ENCODE measurements around the gene CSNK1G3. TPM values are rescaled to one million over a fixed set of nuclear protein-coding genes. Genes with fewer than 3 reads are reported as not detected.
"Not testable (repeated sequence)": the region's sequence is repeated elsewhere in the genome, so short reads cannot be mapped to it uniquely, and the experiment has no call there.

CSNK1G3 gene
- polyA plus RNA-seq, 1 donor (not counting 4 experiments of a cell fraction or from before 2014, with no cell fraction given), result 34.0 TPM

GRCh38 chr5:123628860-123629544 lies 117.0 kb downstream of the CSNK1G3 start:
- H3K4me1 ChIP-seq (ENCODE audit: control insufficient read depth, extremely low read depth, insufficient read depth, low read length), result no peaks in the 10 kb centered on the region
- FAIRE-seq (no peak), DNase-seq (ENCODE audit: low read depth, low spot score) (no peak)
- H3K4me3 ChIP-seq (ENCODE audit: control insufficient read depth in 2 of 3, extremely low read depth in 1 of 3, insufficient read depth in 2 of 3, low read depth in 1 of 3, low read length in 3 of 3), result no peak overlapping the region
- TF ChIP-seq CTCF (optimal IDR thresholded peaks at IDR 0.05 in 1 of 3, IDR thresholded peaks at IDR 0.05 in 1 of 3, conservative IDR thresholded peaks at IDR 0.05 in 1 of 3; ENCODE audit: extremely low read depth in 1 of 3, insufficient read depth in 2 of 3, low read length in 3 of 3) (no peak), EZH2 (IDR thresholded peaks at IDR 0.05; ENCODE audit: low read length) (no peak)
- peaks cover 5% of the 10 kb centered on the region for H3K9me3 ChIP-seq (ENCODE audit: control insufficient read depth, low read depth, low read length)
- H2AFZ ChIP-seq (ENCODE audit: control insufficient read depth, low read length), result no peak overlapping the region
- dilution Hi-C loops (cut with MboI; ENCODE audit: extremely low pct_ligation_motif_present, low sequenced_read_pairs), result no loop called here
- no peaks in the 10 kb centered on the region for H3K79me2 ChIP-seq (ENCODE audit: control insufficient read depth, insufficient read depth, low read length)
- H3K36me3 ChIP-seq (ENCODE audit: control insufficient read depth in 2 of 2, extremely low read depth in 1 of 2, insufficient read depth in 2 of 2, low read length in 2 of 2), result no peaks in the 10 kb centered on the region
- no peaks in the 10 kb centered on the region for H3K27me3 ChIP-seq (ENCODE audit: control insufficient read depth, extremely low read depth, insufficient read depth, low read length)
- H3K27ac ChIP-seq (ENCODE audit: control insufficient read depth, insufficient read depth, low read length), result no peak overlapping the region
- H3K9ac ChIP-seq (ENCODE audit: control insufficient read depth, extremely low read depth, insufficient read depth, low read length), result no peak overlapping the region
- H3K9me1 ChIP-seq (ENCODE audit: control insufficient read depth, extremely low read depth, insufficient read depth, low read length), result no peaks in the 10 kb centered on the region
- no peak overlapping the region for H3K4me2 ChIP-seq (ENCODE audit: control insufficient read depth, extremely low read depth, insufficient read depth, low read depth, low read length)
- H4K20me1 ChIP-seq (ENCODE audit: control insufficient read depth, extremely low read depth, insufficient read depth, low read length), result no peaks in the 10 kb centered on the region

- Histone ChIP-seq H3K79me2 (ENCODE audit: control insufficient read depth, insufficient read depth, low read length) (no peaks in the 10 kb centered on the region), H3K9ac (ENCODE audit: control insufficient read depth, extremely low read depth, insufficient read depth, low read length) (no peak overlapping the region), H3K4me2 (ENCODE audit: control insufficient read depth, extremely low read depth, insufficient read depth, low read depth, low read length) (no peak overlapping the region), H3K27ac (ENCODE audit: control insufficient read depth, insufficient read depth, low read length) (no peak overlapping the region), H2AFZ (ENCODE audit: control insufficient read depth, low read length) (no peak overlapping the region), H3K27me3 (ENCODE audit: control insufficient read depth, extremely low read depth, insufficient read depth, low read length) (no peaks in the 10 kb centered on the region), H3K36me3 (ENCODE audit: control insufficient read depth in 2 of 2, extremely low read depth in 1 of 2, insufficient read depth in 2 of 2, low read length in 2 of 2) (no peaks in the 10 kb centered on the region), H3K4me1 (ENCODE audit: control insufficient read depth, extremely low read depth, insufficient read depth, low read length) (no peaks in the 10 kb centered on the region), H3K4me3 (ENCODE audit: control insufficient read depth in 2 of 3, extremely low read depth in 1 of 3, insufficient read depth in 2 of 3, low read depth in 1 of 3, low read length in 3 of 3) (no peak overlapping the region), H3K9me3 (ENCODE audit: control insufficient read depth, low read depth, low read length) (no peaks in the 10 kb centered on the region), H3K9me1 (ENCODE audit: control insufficient read depth, extremely low read depth, insufficient read depth, low read length) (no peaks in the 10 kb centered on the region), H4K20me1 (ENCODE audit: control insufficient read depth, extremely low read depth, insufficient read depth, low read length) (no peaks in the 10 kb centered on the region)
- TF ChIP-seq CTCF (optimal IDR thresholded peaks at IDR 0.05 in 1 of 3, IDR thresholded peaks at IDR 0.05 in 1 of 3, conservative IDR thresholded peaks at IDR 0.05 in 1 of 3; ENCODE audit: extremely low read depth in 1 of 3, insufficient read depth in 2 of 3, low read length in 3 of 3) (no peak), EZH2 (IDR thresholded peaks at IDR 0.05; ENCODE audit: low read length) (no peak)
- DNase-seq (ENCODE audit: low read depth, low spot score), result no peak
- FAIRE-seq, result no peak
- dilution Hi-C loops (cut with MboI; ENCODE audit: extremely low pct_ligation_motif_present, low sequenced_read_pairs), result no loop called here
Measured at GRCh38 chr5:123636006-123636405, 124.0 kb downstream of the CSNK1G3 start.

- H4K20me1 ChIP-seq (ENCODE audit: control insufficient read depth, extremely low read depth, insufficient read depth, low read length); FAIRE-seq; H3K4me1 ChIP-seq (ENCODE audit: control insufficient read depth, extremely low read depth, insufficient read depth, low read length); H3K9ac ChIP-seq (ENCODE audit: control insufficient read depth, extremely low read depth, insufficient read depth, low read length); H3K4me3 ChIP-seq (ENCODE audit: control insufficient read depth in 2 of 3, extremely low read depth in 1 of 3, insufficient read depth in 2 of 3, low read depth in 1 of 3, low read length in 3 of 3); H3K9me3 ChIP-seq (ENCODE audit: control insufficient read depth, low read depth, low read length); H3K27ac ChIP-seq (ENCODE audit: control insufficient read depth, insufficient read depth, low read length); H3K36me3 ChIP-seq (ENCODE audit: control insufficient read depth in 2 of 2, extremely low read depth in 1 of 2, insufficient read depth in 2 of 2, low read length in 2 of 2); H3K27me3 ChIP-seq (ENCODE audit: control insufficient read depth, extremely low read depth, insufficient read depth, low read length); dilution Hi-C loops (cut with MboI; ENCODE audit: extremely low pct_ligation_motif_present, low sequenced_read_pairs); DNase-seq (ENCODE audit: low read depth, low spot score); H2AFZ ChIP-seq (ENCODE audit: control insufficient read depth, low read length); H3K4me2 ChIP-seq (ENCODE audit: control insufficient read depth, extremely low read depth, insufficient read depth, low read depth, low read length); H3K9me1 ChIP-seq (ENCODE audit: control insufficient read depth, extremely low read depth, insufficient read depth, low read length); H3K79me2 ChIP-seq (ENCODE audit: control insufficient read depth, insufficient read depth, low read length): not testable (repeated sequence)
Measured at GRCh38 chr5:123637028-123637427, 125.1 kb downstream of the CSNK1G3 start.

Measured in keratinocyte (primary cell).